Measurements from ENCODE around the gene PRDM13.
A peak's percentile ranks its signal among the peaks of the same experiment; 100 is the strongest.
"Not testable (repeated sequence)": the region's sequence is repeated elsewhere in the genome, so short reads cannot be mapped to it uniquely, and the experiment has no call there.

The PRDM13 gene

DNA sequence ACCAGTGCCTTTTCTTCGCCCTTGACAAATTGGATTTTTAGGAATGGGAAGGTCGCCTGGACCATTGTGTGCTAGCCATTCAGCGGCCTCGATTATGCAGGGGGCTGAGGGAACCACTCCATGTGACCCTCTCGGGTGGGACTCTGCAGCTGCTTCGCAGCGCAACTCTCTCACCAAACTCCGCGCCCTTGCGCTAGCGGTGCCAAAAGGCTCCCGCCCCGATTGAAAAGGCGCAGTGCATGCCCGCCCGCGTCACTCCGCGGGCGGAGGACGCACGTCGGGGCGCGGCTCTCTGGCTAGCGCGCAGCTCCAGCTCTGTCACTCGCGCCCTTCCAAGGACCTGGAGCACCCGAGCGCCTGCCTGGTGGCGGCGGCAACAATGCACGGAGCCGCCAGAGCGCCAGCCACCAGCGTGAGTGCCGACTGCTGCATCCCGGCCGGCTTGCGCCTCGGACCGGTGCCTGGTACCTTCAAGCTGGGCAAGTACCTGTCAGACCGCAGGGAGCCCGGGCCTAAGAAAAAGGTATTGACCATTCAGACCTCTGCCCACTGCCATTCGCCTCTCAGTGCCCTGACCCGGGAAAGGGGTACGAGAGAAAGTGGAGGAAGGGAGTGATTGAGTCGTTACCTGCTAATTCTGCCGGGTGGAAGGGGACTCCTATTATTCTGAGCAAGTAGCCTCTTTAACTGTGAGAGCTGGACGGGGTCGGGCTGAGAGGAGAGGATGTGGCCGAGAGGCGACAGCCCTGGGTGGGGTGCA is at the start of gene PRDM13:
PRDM13 (plus strand) TSS at position 178 of the 760 bp plus-strand sequence; CDS start at position 380, 202 bp downstream.
- DNase-seq = no peak

DNA sequence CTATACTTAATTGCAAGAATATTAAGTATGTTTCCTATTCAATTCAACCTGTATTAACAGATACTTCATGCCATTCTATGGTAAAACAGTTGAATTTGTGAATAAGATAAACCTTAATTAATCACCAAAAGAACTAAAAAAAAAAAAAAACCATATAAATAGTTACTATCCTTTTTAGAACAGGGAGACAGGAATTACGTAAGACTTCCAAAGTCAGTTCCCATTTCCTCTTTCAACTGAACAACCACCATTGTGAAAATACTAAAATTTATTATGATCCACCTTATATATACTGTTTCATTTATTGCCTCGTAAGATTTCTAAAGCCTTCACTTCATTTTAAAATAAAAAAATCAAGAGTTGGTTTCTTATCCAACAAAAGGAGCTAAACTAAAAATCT is 47.6 kb upstream of the PRDM13 start:
- no peak for DNase-seq

DNA sequence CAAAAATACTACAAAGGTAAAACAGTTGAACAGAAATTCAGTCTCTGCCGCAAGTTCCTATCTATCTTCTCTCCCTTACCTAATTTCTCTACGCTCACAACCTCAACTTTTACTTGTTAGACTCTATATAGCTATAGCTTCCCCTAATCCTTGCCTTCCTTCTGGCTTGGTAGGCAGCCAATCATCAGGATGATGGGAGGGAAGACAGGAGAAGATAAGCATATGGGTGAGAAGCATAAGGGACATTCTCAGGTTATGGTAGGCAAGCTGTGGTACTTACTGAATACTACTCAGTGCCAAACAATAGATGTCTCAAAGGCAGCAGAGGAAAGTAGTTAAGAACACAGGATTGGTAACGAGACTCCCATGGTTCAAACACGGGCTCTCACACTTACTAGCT is 46.0 kb upstream of the PRDM13 start:
- DNase-seq = no peak

GRCh38 chr6:99563056-99563723 is 43.4 kb upstream of the PRDM13 start:
- no peak for DNase-seq

DNA sequence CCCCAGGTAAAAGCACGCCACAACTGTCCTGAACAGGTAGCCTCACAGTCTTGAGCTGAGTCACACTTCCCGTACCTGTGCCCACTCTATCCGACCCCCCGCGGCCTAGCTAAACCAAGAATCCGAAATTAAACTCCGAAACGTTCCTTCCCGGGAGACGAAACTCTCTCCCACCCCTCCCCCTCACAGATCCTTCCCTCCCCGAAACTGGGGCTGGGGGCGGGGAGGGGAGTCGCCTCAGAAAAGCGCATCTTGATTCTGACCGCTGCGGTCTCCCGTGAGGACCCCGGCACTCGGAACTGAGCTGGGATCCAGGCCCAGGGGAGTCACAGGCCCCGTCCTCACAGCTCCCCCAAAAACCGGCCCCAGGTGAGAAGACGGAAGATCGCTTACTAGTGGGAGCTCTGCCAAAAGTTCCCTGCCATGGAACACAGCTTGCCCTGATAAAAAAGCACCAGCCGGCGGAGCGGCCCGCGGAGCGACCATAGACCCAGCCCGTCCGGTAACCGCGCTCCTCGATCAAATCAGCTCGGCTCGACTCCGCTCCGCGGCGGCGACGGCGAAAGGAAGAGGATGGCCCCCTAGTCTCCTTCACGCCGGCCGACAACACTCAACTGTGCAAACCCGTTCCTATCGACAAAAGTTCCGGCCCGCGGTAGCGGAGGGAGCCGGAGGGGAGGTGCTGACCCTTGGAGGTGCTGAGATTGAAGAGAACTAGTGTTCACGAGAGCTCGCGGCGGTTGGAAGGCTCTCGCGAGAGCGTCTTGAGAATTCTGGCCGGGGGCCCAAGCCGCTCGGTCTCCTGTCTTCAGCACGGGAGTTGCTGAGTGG is 38.3 kb upstream of the PRDM13 start, which contains the start of gene CCNC:
CCNC (minus strand) TSS at position 558 of the 831 bp plus-strand sequence; CDS start at position 425, 133 bp downstream.
- peak; percentile 81 for DNase-seq

GRCh38 chr6:99573980-99574617 is 32.5 kb upstream of the PRDM13 start:
- DNase-seq = no peak

- DNase-seq = no peak
Observed at GRCh38 chr6:99575544-99576227, 30.9 kb upstream of the PRDM13 start.

DNA sequence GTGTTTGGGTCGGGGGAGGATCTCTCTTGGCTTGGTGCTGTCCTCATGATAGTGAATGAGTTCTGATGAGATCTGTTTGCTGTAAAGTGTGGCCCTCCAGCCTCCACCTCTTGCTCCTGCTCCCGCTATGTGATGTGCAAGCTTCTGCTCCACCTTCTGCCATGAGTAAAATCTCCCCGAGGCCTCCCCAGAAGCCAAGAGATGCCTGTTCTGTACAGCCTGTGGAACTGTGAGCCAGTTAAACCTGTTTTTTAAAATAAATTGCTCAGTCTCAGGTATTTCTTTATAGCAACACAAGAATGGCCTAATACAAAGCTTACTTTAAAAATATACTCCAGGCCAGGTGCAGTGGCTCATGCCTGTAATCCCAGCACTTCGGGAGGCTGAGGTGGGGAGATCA is 26.9 kb upstream of the PRDM13 start:
- no peak for DNase-seq

GRCh38 chr6:99587792-99588191 is 18.8 kb upstream of the PRDM13 start:
- DNase-seq = no peak

- peak; percentile 80 for DNase-seq
Observed at GRCh38 chr6:99588618-99589289, 17.9 kb upstream of the PRDM13 start.

GRCh38 chr6:99589290-99589672 is 17.4 kb upstream of the PRDM13 start:
- no peak for DNase-seq

DNA sequence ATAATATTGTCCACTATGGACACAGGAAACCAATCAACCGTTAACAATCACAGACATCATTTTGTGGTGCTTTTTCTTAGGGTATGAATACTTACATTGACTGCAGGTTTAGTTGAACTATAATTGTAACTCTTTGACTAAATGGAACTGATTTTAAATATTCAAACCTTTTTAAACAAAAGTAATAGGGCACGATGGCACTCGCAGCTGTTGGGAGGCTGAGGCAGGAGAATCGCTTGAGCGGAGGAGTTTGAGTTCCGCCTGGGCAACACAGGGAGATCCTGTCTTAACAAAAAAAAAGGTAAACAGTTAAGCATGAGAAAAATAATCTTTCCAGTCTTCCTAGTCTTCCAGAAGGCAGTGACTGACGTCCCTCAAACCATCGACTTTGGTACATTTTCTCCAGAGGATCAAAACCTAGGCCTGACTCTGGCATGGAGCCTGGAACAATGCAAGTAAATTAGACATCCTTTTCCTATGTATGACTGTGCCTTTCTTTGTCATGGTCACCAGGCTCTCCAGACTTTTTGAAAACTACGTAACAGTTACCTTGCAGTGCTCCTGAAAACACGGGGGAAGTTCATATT is 16.6 kb upstream of the PRDM13 start:
- no peak for DNase-seq

GRCh38 chr6:99590728-99591672 is 15.6 kb upstream of the PRDM13 start:
- no peak for DNase-seq

- no peak for DNase-seq
Observed at GRCh38 chr6:99591673-99592364, 14.8 kb upstream of the PRDM13 start.

GRCh38 chr6:99592900-99593299 is 13.7 kb upstream of the PRDM13 start:
- no peak for DNase-seq

- not testable (repeated sequence) for DNase-seq
Observed at GRCh38 chr6:99594696-99595095, 11.9 kb upstream of the PRDM13 start.

- DNase-seq = no peak
Observed at GRCh38 chr6:99602520-99603420, 3.9 kb upstream of the PRDM13 start.

GRCh38 chr6:99603421-99604165 is 3.0 kb upstream of the PRDM13 start:
- no peak for DNase-seq
